Measurements from ENCODE around the gene HLA-DRA. TPM values are rescaled to one million over a fixed set of nuclear protein-coding genes. Genes with fewer than 3 reads are reported as not detected.

HLA-DRA gene
- 0.26 and 2.3 TPM in 2 replicates for total RNA-seq

DNA sequence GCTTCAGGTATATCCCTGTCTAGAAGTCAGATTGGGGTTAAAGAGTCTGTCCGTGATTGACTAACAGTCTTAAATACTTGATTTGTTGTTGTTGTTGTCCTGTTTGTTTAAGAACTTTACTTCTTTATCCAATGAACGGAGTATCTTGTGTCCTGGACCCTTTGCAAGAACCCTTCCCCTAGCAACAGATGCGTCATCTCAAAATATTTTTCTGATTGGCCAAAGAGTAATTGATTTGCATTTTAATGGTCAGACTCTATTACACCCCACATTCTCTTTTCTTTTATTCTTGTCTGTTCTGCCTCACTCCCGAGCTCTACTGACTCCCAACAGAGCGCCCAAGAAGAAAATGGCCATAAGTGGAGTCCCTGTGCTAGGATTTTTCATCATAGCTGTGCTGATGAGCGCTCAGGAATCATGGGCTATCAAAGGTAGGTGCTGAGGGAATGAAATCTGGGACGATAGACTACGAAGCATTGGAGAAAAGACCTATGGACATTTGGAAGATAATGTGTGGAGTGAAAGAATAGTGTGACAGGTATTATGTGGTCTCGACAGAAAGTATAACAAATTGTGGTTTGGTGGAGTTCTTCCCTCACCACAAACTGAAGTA lies at the start of gene HLA-DRA:
Gene HLA-DRA, plus strand, starts transcription at position 286 of the 613 bp plus-strand sequence. Its CDS starts 64 bp downstream, at position 350.

DNA sequence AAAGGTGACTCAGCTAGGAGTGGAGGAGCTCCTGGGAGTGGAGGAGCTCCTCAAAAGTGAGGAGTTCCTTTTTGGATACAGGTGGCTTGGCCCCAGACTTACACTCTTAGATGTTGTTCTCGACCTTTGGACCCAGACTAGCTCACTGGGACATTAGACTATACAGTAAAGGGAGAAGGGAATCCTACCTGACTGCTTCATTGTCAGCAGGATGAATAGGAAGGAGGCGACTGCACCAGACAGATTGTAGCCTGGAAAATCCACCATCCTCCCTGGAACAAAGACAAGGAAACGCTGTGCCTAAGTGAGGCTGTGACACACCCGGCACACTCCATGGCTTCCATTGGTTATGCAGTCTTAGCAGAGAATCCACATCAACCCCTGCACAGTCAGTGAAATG lies 32.8 kb upstream of the HLA-DRA start, which contains the start of gene BTNL2:
Gene BTNL2, minus strand, starts transcription at position 325 of the 400 bp plus-strand sequence. Its CDS starts 58 bp downstream, at position 267.

Other genes starting within 250 kb of the HLA-DRA start
- gene PBX2, start 249.7 kb upstream of the HLA-DRA start, total RNA-seq, result 17.1 and 20.8 TPM in 2 replicates
- 0.86 and 1.0 TPM in 2 replicates for gene GPSM3, start 247.2 kb upstream of the HLA-DRA start, total RNA-seq
- 0.65 and 1.1 TPM in 2 replicates for gene NOTCH4, start 215.8 kb upstream of the HLA-DRA start, total RNA-seq
- gene TSBP1, start 68.0 kb upstream of the HLA-DRA start, total RNA-seq, result not detected in 2 replicates
- gene BTNL2, start 32.7 kb upstream of the HLA-DRA start, total RNA-seq, result not detected in 2 replicates
- gene HLA-DRB5, start 90.4 kb downstream of the HLA-DRA start, total RNA-seq, result 0.32 TPM in 1 of 2 replicates, not detected in the other
- gene HLA-DRB1, start 150.0 kb downstream of the HLA-DRA start, total RNA-seq, result 0.86 TPM in 1 of 2 replicates, not detected in the other
- gene HLA-DQA1, start 197.5 kb downstream of the HLA-DRA start, total RNA-seq, result not detected in 2 replicates
- gene HLA-DQB1, start 226.8 kb downstream of the HLA-DRA start, total RNA-seq, result 0.32 TPM in 1 of 2 replicates, not detected in the other

All from articular chondrocyte of knee joint (primary cell).